Stomach (tissue), 9 donors: ENCODE measurements around the gene REEP6. TPM values are rescaled to one million over a fixed set of nuclear protein-coding genes. Genes with fewer than 3 reads are reported as not detected.

Experiments used
- DNase-seq, 2 donors: peaks; one replicate each; pipeline versions ENCODE4 v3.0.0 to v3.0.0-alpha.2; 2013 to 2019
- H3K27ac ChIP-seq, 5 donors: fragments of 200-600 bp in 4 of 5; sonication (generic) in 4 of 5; one replicate each; pipeline ENCODE4 v1.5.1; 2013 to 2019; ENCODE audit warnings: mild to moderate bottlenecking in 1 of 5, moderate library complexity in 1 of 5
- H3K27me3 ChIP-seq, 3 donors: fragments of 200-600 bp; sonication (generic); one replicate each; pipeline ENCODE4 v1.5.1; 2017 to 2019; ENCODE audit warnings: mixed run types in 1 of 3
- H3K36me3 ChIP-seq, 4 donors: fragments of 200-600 bp; sonication (generic); 1 replicate in 3 of 4; 2 replicates in 1 of 4; pipeline ENCODE4 v1.5.1; 2016 to 2019
- H3K4me1 ChIP-seq, 4 donors: fragments of 200-600 bp; sonication (generic); one replicate each; pipeline ENCODE4 v1.5.1; 2016 to 2019
- H3K4me3 ChIP-seq, 4 donors: fragments of 200-600 bp; sonication (generic) in 3 of 4; one replicate each; pipeline ENCODE4 v1.5.1; 2016 to 2019; ENCODE audit warnings: mild to moderate bottlenecking in 1 of 4
- H3K9me3 ChIP-seq, 4 donors: fragments of 200-600 bp; sonication (generic); one replicate each; pipeline ENCODE4 v1.5.1; 2016 to 2019
- CTCF ChIP-seq, 7 experiments: fragments of 450-650 bp in 4 of 7; fragments of 200-600 bp in 3 of 7; sonication (generic) in 3 of 7; IDR thresholded peaks; one replicate each; pipeline ENCODE4 v1.5.1; 2016 to 2019; ENCODE audit warnings: antibody characterized with exemption in 7 of 7, control low read depth in 2 of 7, mild to moderate bottlenecking in 1 of 7
- EP300 ChIP-seq: sonication (generic); formaldehyde crosslinking; IDR thresholded peaks from one replicate; pipeline ENCODE4 v1.6.1; 2017; ENCODE audit warnings: antibody characterized with exemption
- POLR2A ChIP-seq, 4 donors: fragments of 450-650 bp; IDR thresholded peaks; one replicate each; pipeline ENCODE4 v1.6.1; 2016; ENCODE audit warnings: antibody characterized with exemption in 4 of 4, control low read depth in 2 of 4, mild to moderate bottlenecking in 1 of 4, moderate library complexity in 1 of 4
- POLR2AphosphoS5 ChIP-seq, 3 donors: sonication (generic); formaldehyde crosslinking; IDR thresholded peaks; one replicate each; pipeline ENCODE4 v1.6.1; 2016; ENCODE audit warnings: antibody characterized with exemption in 3 of 3
- WGBS, 5 donors: extraction: QIAGEN DNeasy Blood & Tissue Kit in 3 of 5; methylation state at CpG; one replicate each; pipeline versions ENCODE4 v1.1.5 to v1.1.7; 2013 to 2018; 5-methylcytosine and 5-hydroxymethylcytosine counted together
- intact Hi-C: fragments of 100-400 bp; cut with DNase I; formaldehyde crosslinking; loops from one replicate; pipeline ENCODE4 v1.15.1; 2023; ENCODE audit warnings: low total_unique reads
- polyA plus RNA-seq, 3 donors: library from polyadenylated mRNA; stranded (reverse); fragments of 200-250 nt; gene quantifications; one replicate each; pipeline ENCODE4 v1.2.3, GENCODE V29; 2013
- total RNA-seq, 5 donors: library from RNA; depleted of rRNA; stranded (reverse); fragments of >200 nt; gene quantifications; one replicate each; pipeline versions ENCODE4 v1.1.0 to v1.2.3, GENCODE V29; 2014 to 2016
- donor health status: healthy with polysubstance abuse.
- donor health status: Bipolar disorder and iron deficiency.
- donor health status: healthy.

REEP6 gene
- total and polyA plus RNA-seq, 8 donors: 3.5 to 24.3 (median 6.1) TPM; not detected in 3

- Histone ChIP-seq H3K4me3 (peak overlapping the region; percentile 35 to 46 (median 41)), H3K27me3 (peaks cover 17 to 93% (median 35%) of the 10 kb centered on the region in 3 donors), H3K27ac (peak overlapping the region in 2 of 5 donors; percentile 82 to 85), H3K9me3 (peaks cover 0 to 5% (median 2%) of the 10 kb centered on the region in 4 donors), H3K36me3 (no peaks in the 10 kb centered on the region), H3K4me1 (peaks cover 10 to 41% (median 37%) of the 10 kb centered on the region in 4 donors)
- intact Hi-C loops: no loop called here
- WGBS, 5 donors: 32 to 69% (median 40%) methylated on average over 4 to 12 of the region's 12 CpGs
- TF ChIP-seq EP300 (no peak), POLR2AphosphoS5 (IDR thresholded peaks at IDR 0.05) (no peak), POLR2A (IDR thresholded peaks at IDR 0.05) (no peak), CTCF (IDR thresholded peaks at IDR 0.05) (no peak)
- no peak for DNase-seq
Observed at GRCh38 chr19:1508507-1508856, 17.5 kb downstream of the REEP6 start.

GRCh38 chr19:1509602-1510441, 18.8 kb downstream of the REEP6 start:
- Histone ChIP-seq H3K4me3 (no peak overlapping the region), H3K27ac (peak overlapping the region in 1 of 5 donors; percentile 25), H3K9me3 (peaks cover 0 to 5% (median 2%) of the 10 kb centered on the region in 4 donors), H3K4me1 (peaks cover 12 to 42% (median 37%) of the 10 kb centered on the region in 4 donors), H3K36me3 (no peaks in the 10 kb centered on the region), H3K27me3 (peaks cover 14 to 93% (median 33%) of the 10 kb centered on the region in 3 donors)
- DNase-seq: peak in 1 of 2 donors; percentile 40
- 50 to 65% (median 63%) methylated on average over 9 to 11 of the region's 11 CpGs for WGBS, 5 donors
- TF ChIP-seq POLR2AphosphoS5 (IDR thresholded peaks at IDR 0.05): no peak
- no peak for TF ChIP-seq EP300
- no peak for TF ChIP-seq CTCF (IDR thresholded peaks at IDR 0.05)
- TF ChIP-seq POLR2A (IDR thresholded peaks at IDR 0.05): no peak
- intact Hi-C loops: no loop called here

GRCh38 chr19:1510442-1510806, 19.4 kb downstream of the REEP6 start:
- intact Hi-C loops: no loop called here
- Histone ChIP-seq H3K9me3 (peaks cover 0 to 5% (median 2%) of the 10 kb centered on the region in 4 donors), H3K4me3 (no peak overlapping the region), H3K27me3 (peaks cover 14 to 92% (median 33%) of the 10 kb centered on the region in 3 donors), H3K4me1 (peaks cover 12 to 42% (median 37%) of the 10 kb centered on the region in 4 donors), H3K27ac (peak overlapping the region in 1 of 5 donors; percentile 25), H3K36me3 (no peaks in the 10 kb centered on the region)
- TF ChIP-seq CTCF (IDR thresholded peaks at IDR 0.05) (no peak), EP300 (no peak), POLR2AphosphoS5 (IDR thresholded peaks at IDR 0.05) (no peak), POLR2A (IDR thresholded peaks at IDR 0.05) (no peak)
- 7 to 49% (median 29%) methylated on average over 2 to 25 of the region's 25 CpGs for WGBS, 5 donors
- peak in 1 of 2 donors; percentile 62 for DNase-seq

GRCh38 chr19:1510807-1511206, 19.8 kb downstream of the REEP6 start:
- TF ChIP-seq CTCF (IDR thresholded peaks at IDR 0.05) (no peak), POLR2AphosphoS5 (IDR thresholded peaks at IDR 0.05) (no peak), EP300 (no peak), POLR2A (IDR thresholded peaks at IDR 0.05) (no peak)
- WGBS, 5 donors: 33 to 45% (median 35%) methylated on average over 6 to 9 of the region's 9 CpGs
- intact Hi-C loops: no loop called here
- H3K4me3 ChIP-seq: no peak overlapping the region
- H3K27me3 ChIP-seq: peaks cover 14 to 90% (median 33%) of the 10 kb centered on the region in 3 donors
- peak overlapping the region in 1 of 5 donors; percentile 25 for H3K27ac ChIP-seq
- peaks cover 12 to 42% (median 37%) of the 10 kb centered on the region in 4 donors for H3K4me1 ChIP-seq
- peaks cover 0 to 5% (median 2%) of the 10 kb centered on the region in 4 donors for H3K9me3 ChIP-seq
- no peaks in the 10 kb centered on the region for H3K36me3 ChIP-seq
- peak in 1 of 2 donors; percentile 16 for DNase-seq
